Activated T-helper 17 cell treated with anti-CD3 and anti-CD28 coated beads, Interleukin-2, amount 50 U/mL, for 72 hours (primary cell): ENCODE data around the gene PSMC5. TPM values are rescaled to one million over a fixed set of nuclear protein-coding genes. Genes with fewer than 3 reads are reported as not detected.
"Not testable (repeated sequence)": the region's sequence is repeated elsewhere in the genome, so short reads cannot be mapped to it uniquely, and the experiment has no call there.

Experiments
- ATAC-seq: fragments of 150-1000 bp; cut with Tn5 transposase; replicated peaks from 2 replicates; pipeline ENCODE4 v1.10.0; 2021; ENCODE audit warnings: mild to moderate bottlenecking, moderate library complexity
- H3K27ac Mint-ChIP-seq: one replicate; pipeline ENCODE4 v1.8.0; 2022; ENCODE audit warnings: mixed read lengths
- H3K27me3 Mint-ChIP-seq: one replicate; pipeline ENCODE4 v1.8.0; 2022; ENCODE audit warnings: mixed read lengths
- H3K36me3 Mint-ChIP-seq: one replicate; pipeline ENCODE4 v1.8.0; 2022; ENCODE audit warnings: low read depth, mild to moderate bottlenecking, mixed read lengths
- H3K4me1 Mint-ChIP-seq: one replicate; pipeline ENCODE4 v1.8.0; 2022; ENCODE audit warnings: mixed read lengths
- H3K4me3 Mint-ChIP-seq: one replicate; pipeline ENCODE4 v1.8.0; 2022; ENCODE audit warnings: mild to moderate bottlenecking, mixed read lengths
- H3K9me3 Mint-ChIP-seq: one replicate; pipeline ENCODE4 v1.8.0; 2022; ENCODE audit warnings: mixed read lengths
- total RNA-seq, 2 donors: library from RNA; stranded (reverse); gene quantifications; one replicate each; pipeline ENCODE4 v1.2.3, GENCODE V29; 2022

PSMC5 gene
- total RNA-seq = 100 to 1,000 TPM; 102 to 172 TPM

DNA sequence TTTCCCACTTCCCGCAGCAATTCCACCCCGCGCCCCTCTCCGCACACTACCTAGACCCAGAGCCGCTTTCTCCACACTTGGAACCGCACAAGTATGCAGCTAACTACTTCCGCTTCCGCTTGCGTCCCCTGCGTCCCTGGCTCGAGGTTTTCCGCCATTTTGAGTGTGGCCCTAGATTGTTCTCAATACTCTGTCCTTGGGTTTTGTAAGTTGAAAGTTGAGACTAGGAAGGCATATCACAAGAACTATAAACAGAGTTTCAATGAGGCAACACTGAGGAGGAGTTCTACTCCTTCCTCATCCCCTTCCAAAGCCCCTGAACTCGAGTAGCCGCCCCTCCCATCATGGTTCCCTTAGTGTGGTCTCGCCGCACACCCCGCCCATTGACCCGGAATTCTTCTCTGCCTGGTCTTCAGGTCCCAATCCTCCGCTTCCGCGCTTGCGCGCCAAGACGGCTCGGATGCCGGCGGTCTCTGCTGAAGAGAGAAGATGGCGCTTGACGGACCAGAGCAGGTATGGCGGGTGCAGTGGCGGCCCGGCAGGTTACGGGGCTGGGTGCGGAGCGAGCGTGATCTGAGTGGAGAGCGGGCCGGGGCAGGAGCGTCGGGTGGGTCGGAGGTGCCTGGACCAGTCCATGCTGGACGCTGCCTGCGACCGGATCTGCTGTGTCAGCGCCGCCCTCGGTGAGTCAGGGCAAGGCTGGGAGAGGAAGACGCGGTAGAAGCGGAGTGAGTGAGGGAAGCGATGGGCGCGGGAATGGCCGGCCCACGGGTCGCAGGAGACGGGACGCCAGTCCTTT, at the start of gene PSMC5, which contains the start of gene FTSJ3:
TSS of gene PSMC5 (plus strand) at position 430 of the 799 bp plus-strand sequence. CDS start at position 490, 60 bp downstream.
TSS of gene FTSJ3 (minus strand) at position 662 of the 799 bp plus-strand sequence. CDS start 761 bp downstream, outside the sequence.
- Mint-ChIP-seq H3K27me3 (no peaks in the 10 kb centered on the region), H3K4me3 (peak within 1 kb of the TSS; percentile 91), H3K9me3 (no peaks in the 10 kb centered on the region), H3K36me3 (peaks cover 100% of the 10 kb centered on the region), H3K27ac (peak within 1 kb of the TSS; percentile 98), H3K4me1 (peaks cover 45% of the 10 kb centered on the region)
- peak; percentile 96 for ATAC-seq

DNA sequence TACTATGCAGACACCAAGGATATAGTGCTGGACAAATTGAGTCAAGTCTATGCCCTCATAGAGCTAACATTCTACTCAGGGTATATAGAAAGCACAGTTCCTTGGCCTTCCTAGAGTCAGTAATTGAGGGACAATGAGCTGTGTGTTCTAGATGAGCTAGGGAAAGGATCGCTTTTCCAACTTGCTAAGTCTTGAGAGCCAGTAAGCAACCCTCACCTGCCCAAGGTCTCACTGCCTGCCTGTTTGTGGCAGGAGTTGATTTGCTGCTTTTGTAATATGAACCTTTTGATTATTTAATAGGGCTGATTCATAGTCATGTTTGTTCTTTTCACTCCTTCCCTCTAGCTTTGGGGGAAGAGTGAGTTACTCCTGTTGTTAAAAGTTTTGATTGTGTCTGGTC, 46.7 kb upstream of the PSMC5 start:
- Mint-ChIP-seq H3K36me3 (peaks cover 98% of the 10 kb centered on the region), H3K9me3 (no peaks in the 10 kb centered on the region), H3K4me3 (peak overlapping the region; percentile 21), H3K27me3 (no peaks in the 10 kb centered on the region), H3K4me1 (peaks cover 53% of the 10 kb centered on the region), H3K27ac (peak overlapping the region; percentile 58)
- ATAC-seq = no peak

DNA sequence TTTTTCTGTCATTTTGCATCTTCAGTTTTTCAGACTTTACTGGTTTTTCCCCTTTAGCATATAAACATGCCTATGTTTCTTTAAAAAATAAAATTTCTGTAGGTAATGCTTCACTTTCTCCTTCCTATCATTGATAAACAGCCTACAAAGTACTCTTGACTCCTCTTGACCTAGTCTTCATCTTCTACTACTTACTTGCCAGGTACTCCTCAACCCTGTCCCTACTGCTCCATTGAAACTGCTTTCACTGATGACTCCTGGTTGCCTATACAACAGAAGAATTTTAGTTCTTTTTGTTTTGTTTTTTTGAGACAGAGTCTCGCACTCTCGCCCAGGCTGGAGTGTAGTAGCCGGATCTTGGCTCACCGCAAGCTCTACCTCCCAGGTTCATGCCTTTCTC, 46.3 kb upstream of the PSMC5 start:
- ATAC-seq = no peak
- peaks cover 98% of the 10 kb centered on the region for H3K36me3 Mint-ChIP-seq
- no peaks in the 10 kb centered on the region for H3K9me3 Mint-ChIP-seq
- H3K27me3 Mint-ChIP-seq = no peaks in the 10 kb centered on the region
- H3K27ac Mint-ChIP-seq = peak overlapping the region; percentile 1
- peaks cover 49% of the 10 kb centered on the region for H3K4me1 Mint-ChIP-seq
- no peak overlapping the region for H3K4me3 Mint-ChIP-seq

DNA sequence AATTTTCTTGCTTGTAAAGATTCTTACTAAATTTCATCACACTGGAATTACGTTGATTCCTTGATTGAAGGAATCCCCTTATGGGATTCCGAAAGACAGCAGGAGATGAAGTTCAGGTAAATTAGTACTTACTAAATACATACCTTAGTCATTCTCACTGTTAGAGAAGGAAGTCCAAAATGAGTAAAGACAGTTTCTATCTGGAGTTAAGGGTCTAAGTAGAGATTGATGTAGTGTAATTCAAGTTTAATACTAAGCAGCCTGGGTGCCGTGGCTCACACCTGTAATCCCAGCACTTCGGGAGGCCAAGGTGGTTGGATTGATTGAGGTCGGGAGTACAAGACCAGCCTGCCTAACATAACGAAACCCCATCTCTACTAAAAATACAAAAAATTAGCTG, 43.7 kb upstream of the PSMC5 start:
- H3K4me1 Mint-ChIP-seq = peaks cover 34% of the 10 kb centered on the region
- ATAC-seq = peak; percentile 39
- H3K27ac Mint-ChIP-seq = peak overlapping the region; percentile 5
- H3K4me3 Mint-ChIP-seq = no peak overlapping the region
- no peaks in the 10 kb centered on the region for H3K9me3 Mint-ChIP-seq
- H3K27me3 Mint-ChIP-seq = no peaks in the 10 kb centered on the region
- peaks cover 98% of the 10 kb centered on the region for H3K36me3 Mint-ChIP-seq

DNA sequence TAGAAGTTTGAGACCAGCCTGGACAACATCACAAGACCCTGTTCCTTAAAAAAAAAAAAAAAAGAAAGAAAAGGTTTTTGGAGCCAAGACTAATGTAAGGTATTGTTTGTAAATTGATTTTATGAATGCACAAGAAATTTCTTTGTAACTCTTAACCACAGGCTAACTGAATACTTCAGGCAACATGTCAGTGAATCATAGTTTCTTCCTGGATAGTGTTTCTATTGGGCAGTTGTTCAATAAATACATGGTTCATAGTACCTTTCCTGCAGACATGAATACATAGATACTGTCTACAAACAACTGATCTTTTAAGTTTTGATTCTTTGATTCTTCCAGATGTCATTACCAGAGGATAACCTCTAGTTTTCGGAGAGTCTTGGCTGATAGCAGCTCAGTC, 41.7 kb upstream of the PSMC5 start:
- ATAC-seq = no peak
- Mint-ChIP-seq H3K4me1 (peaks cover 21% of the 10 kb centered on the region), H3K36me3 (peaks cover 98% of the 10 kb centered on the region), H3K27ac (no peak overlapping the region), H3K9me3 (no peaks in the 10 kb centered on the region), H3K4me3 (no peak overlapping the region), H3K27me3 (no peaks in the 10 kb centered on the region)

DNA sequence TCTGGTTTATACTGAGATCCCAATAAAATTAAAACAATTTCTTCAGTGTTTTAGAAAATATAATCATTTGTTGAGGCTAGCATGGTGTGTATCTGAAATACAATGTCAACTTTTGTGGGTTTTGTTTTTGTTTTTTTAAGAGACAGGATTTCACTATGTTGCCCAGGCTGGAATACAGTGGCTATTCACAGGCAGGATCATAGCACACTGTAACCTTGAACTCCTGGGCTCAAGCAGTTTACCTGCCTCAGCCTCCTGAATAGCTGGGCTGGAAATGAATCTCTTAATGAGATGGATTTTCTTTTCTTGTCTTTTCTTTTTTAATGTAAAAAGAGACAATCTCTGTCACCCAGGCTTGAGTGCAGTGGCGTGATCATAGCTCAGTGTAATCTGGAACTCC, 41.1 kb upstream of the PSMC5 start:
- ATAC-seq = no peak
- no peak overlapping the region for H3K4me3 Mint-ChIP-seq
- H3K27ac Mint-ChIP-seq = no peak overlapping the region
- H3K9me3 Mint-ChIP-seq = no peaks in the 10 kb centered on the region
- peaks cover 16% of the 10 kb centered on the region for H3K4me1 Mint-ChIP-seq
- H3K36me3 Mint-ChIP-seq = peaks cover 94% of the 10 kb centered on the region
- no peaks in the 10 kb centered on the region for H3K27me3 Mint-ChIP-seq

DNA sequence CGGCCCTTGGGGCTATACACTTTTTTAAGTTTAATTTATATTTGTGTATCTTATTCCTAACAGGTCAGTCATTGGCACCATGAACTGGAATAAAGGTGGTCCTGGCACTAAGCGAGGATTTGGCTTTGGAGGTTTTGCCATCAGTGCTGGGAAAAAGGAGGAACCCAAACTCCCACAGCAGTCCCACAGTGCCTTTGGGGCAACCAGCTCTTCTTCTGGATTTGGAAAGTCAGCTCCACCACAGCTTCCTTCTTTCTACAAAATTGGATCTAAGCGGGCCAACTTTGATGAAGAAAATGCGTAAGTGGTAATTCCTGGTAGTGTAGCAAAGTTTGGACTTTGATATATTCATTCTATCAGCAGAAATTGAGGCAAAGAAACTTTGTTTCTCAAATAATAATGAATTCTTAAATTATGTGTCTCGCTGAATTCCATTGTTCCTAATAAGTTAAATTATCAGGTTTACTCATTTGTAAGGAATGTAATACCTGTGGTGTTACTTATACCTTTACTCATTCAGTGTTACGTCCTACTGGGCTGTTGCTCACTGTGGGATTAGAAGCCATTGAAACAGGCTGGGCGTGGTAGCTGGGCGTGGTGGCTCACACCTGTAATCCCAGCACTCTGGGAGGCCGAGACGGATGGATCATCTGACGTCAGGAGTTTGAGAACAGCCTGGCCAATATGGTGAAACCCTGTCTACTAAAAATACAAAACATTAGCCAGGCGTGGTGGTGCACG, 40.1 kb upstream of the PSMC5 start:
- H3K27ac Mint-ChIP-seq = no peak overlapping the region
- peaks cover 96% of the 10 kb centered on the region for H3K36me3 Mint-ChIP-seq
- H3K9me3 Mint-ChIP-seq = no peaks in the 10 kb centered on the region
- no peaks in the 10 kb centered on the region for H3K27me3 Mint-ChIP-seq
- peaks cover 11% of the 10 kb centered on the region for H3K4me1 Mint-ChIP-seq
- H3K4me3 Mint-ChIP-seq = no peak overlapping the region
- ATAC-seq = no peak

DNA sequence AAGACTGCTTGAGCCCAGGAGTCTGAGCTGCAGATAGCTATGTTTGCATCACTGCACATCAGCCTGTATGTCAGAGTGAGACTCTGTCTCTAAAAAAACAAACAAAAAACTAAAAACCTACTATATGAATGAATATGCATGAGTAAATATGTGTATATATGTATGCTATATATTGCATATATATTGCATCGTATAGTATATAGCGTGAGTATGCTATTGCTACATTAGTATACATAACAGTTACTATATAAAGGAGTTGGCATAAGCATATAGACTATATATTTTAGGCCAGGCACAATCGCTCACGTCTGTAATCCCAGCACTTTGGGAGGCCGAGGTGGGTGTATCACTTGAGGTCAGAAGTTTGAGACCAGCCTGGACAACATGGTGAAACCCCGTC, 37.2 kb upstream of the PSMC5 start:
- Mint-ChIP-seq H3K9me3 (no peaks in the 10 kb centered on the region), H3K27ac (no peak overlapping the region), H3K36me3 (peaks cover 96% of the 10 kb centered on the region), H3K4me3 (no peak overlapping the region), H3K4me1 (no peaks in the 10 kb centered on the region), H3K27me3 (no peaks in the 10 kb centered on the region)
- no peak for ATAC-seq

DNA sequence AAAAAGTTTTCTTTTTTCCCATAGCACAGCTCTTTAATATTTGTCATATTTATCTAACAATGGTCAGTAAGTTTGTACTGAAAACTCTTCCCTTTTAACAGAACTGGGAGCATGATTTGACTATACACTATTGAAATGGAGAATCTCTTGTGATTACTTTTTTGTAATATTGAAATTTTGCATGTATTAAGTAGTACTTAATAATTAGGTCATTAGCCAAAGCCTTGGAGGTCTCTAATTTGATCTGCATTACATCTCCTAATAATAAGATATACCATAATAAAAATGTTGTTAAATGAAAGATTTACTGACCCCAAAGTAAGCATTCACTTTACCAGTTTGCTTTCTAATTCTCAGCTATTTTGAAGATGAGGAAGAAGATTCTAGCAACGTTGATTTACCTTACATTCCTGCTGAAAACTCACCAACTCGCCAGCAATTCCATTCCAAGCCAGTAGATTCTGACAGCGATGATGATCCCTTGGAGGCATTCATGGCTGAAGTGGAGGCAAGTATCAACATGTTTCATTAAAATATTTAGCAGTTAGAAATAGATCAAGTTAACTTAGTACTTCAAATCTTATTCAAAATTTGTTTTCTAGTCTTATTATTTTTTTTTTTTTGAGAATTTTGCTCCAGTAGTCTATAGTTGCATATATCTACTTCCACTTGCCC, 35.0 kb upstream of the PSMC5 start:
- peaks cover 96% of the 10 kb centered on the region for H3K36me3 Mint-ChIP-seq
- H3K4me1 Mint-ChIP-seq = no peaks in the 10 kb centered on the region
- no peak overlapping the region for H3K27ac Mint-ChIP-seq
- H3K4me3 Mint-ChIP-seq = no peak overlapping the region
- ATAC-seq = no peak
- H3K9me3 Mint-ChIP-seq = no peaks in the 10 kb centered on the region
- no peaks in the 10 kb centered on the region for H3K27me3 Mint-ChIP-seq

DNA sequence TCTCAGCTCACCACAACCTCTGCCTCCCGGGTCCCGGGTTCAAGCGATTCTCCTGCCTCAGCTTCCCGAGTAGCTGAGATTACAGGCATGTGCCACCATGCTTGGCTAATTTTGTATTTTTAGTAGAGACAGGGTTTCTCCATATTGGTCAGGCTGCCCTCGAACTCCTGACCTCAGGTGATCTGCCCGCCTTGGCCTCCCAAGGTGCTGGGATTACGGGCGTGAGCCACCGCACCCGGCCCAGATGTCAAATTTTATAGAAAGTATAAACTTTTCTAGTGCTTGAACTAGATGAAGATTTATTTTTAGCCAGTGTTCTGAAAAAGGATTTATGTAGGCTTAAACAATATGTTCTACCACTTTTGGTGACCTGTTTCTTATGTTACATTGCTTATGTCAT, 30.9 kb upstream of the PSMC5 start:
- not testable (repeated sequence) for ATAC-seq, H3K4me1 Mint-ChIP-seq, H3K9me3 Mint-ChIP-seq, H3K4me3 Mint-ChIP-seq, H3K27ac Mint-ChIP-seq, H3K27me3 Mint-ChIP-seq
- peaks cover 100% of the 10 kb centered on the region for H3K36me3 Mint-ChIP-seq

DNA sequence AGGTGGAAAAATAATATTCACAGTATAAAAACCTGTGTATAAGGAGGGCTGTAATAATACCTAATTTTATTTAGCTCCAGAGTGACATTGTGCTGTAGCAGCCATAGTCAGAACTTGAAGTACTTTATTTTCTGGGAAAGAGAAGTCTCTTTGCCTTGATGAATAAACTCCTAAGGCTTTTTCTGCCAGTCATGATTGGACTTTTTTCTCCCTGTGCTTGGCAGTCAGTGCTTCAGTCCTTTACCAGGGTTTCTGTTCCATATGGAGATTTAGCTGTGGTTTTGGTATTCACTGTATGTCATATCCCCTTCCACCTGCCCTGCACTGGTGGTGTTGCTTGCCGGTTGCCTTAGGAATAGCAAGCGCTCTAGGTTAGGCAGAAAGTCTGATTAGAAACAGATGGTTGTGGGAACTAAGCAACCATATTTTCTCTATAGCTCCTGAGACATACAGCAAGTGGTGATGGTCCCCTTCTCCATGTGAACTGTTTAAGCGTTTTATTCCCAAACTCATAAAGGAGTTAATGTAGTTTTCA, 28.6 kb upstream of the PSMC5 start:
- Mint-ChIP-seq H3K4me3 (no peak overlapping the region), H3K36me3 (peaks cover 100% of the 10 kb centered on the region), H3K9me3 (no peaks in the 10 kb centered on the region), H3K4me1 (no peaks in the 10 kb centered on the region), H3K27me3 (no peaks in the 10 kb centered on the region), H3K27ac (no peak overlapping the region)
- ATAC-seq = no peak

DNA sequence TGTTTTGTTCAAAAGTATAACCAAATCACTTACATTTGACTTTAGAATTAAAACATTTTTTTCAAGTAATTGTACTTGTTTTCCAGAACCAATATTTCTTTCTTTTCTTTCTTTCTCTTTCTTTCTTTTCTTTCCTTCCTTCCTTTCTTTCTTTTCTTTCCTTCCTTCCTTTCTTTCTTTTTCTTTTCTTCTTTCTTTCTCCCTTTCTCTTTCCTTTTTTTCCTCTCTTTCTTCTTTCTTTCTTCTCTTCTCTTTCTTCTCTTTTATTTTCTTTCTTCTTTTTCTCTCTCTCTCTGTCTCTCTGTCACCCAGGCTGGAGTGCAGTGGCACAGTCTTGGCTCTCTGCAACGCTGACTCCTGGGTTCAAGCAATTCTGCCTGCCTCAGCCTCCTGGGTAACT, 26.4 kb upstream of the PSMC5 start:
- peaks cover 100% of the 10 kb centered on the region for H3K36me3 Mint-ChIP-seq
- no peak overlapping the region for H3K4me3 Mint-ChIP-seq
- no peak overlapping the region for H3K27ac Mint-ChIP-seq

DNA sequence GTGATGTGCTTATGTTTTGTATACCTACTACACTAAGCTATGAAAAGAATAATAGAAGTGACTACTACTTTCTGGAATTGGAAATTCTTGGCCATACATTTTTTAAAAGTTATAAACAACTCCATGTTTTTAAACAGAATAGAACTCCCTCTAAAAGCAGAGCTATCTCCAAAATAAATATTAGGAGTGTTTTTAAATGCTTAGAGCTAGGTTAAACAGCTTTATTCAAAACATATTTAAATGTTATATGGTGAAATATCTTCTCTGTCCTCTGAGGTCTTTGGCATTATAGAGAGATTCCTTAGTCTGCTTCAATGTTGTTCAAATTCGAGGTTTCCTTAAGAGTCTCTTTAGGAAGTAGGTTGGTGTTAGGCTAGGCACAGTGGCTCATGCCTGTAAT, 22.9 kb upstream of the PSMC5 start:
- ATAC-seq = no peak
- no peak overlapping the region for H3K4me3 Mint-ChIP-seq
- H3K27me3 Mint-ChIP-seq = no peaks in the 10 kb centered on the region
- no peaks in the 10 kb centered on the region for H3K9me3 Mint-ChIP-seq
- peaks cover 100% of the 10 kb centered on the region for H3K36me3 Mint-ChIP-seq
- peaks cover 10% of the 10 kb centered on the region for H3K4me1 Mint-ChIP-seq
- peak overlapping the region; percentile 59 for H3K27ac Mint-ChIP-seq

More for the DNA sequence above, 26.4 kb upstream of the PSMC5 start:
- ATAC-seq = no peak
- Mint-ChIP-seq H3K27me3 (no peaks in the 10 kb centered on the region), H3K9me3 (no peaks in the 10 kb centered on the region), H3K4me1 (peaks cover 5% of the 10 kb centered on the region)

DNA sequence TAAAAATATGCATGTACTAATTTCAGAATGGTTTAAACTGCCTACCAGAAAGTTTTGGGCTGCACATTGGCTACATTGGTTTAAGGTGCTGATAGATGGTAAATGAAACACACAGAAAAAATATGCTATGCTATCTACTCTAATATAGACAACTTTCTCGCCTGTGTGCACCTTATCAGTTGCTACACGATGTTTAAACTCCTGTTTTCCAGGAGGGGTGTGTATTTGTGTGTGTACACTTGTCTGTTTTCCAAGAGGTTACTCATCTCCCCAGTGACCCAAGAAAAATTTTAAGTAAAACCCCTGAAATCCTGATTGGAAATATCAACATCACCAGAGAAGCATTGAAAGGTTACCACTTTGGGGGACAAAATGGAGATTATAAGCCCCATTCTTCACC, 21.6 kb upstream of the PSMC5 start:
- peaks cover 10% of the 10 kb centered on the region for H3K4me1 Mint-ChIP-seq
- H3K9me3 Mint-ChIP-seq = no peaks in the 10 kb centered on the region
- no peak overlapping the region for H3K27ac Mint-ChIP-seq
- no peak for ATAC-seq
- peaks cover 100% of the 10 kb centered on the region for H3K36me3 Mint-ChIP-seq
- H3K27me3 Mint-ChIP-seq = no peaks in the 10 kb centered on the region
- no peak overlapping the region for H3K4me3 Mint-ChIP-seq
